NCI-H2196 (cell line): ENCODE measurements around the gene EPX.

Source experiments
- DNase-seq: peaks from one replicate; lab custom pipeline; 2025; ENCODE audit not compliant: unreplicated experiment; lab: John Stamatoyannopoulos, UW

The EPX gene

DNA sequence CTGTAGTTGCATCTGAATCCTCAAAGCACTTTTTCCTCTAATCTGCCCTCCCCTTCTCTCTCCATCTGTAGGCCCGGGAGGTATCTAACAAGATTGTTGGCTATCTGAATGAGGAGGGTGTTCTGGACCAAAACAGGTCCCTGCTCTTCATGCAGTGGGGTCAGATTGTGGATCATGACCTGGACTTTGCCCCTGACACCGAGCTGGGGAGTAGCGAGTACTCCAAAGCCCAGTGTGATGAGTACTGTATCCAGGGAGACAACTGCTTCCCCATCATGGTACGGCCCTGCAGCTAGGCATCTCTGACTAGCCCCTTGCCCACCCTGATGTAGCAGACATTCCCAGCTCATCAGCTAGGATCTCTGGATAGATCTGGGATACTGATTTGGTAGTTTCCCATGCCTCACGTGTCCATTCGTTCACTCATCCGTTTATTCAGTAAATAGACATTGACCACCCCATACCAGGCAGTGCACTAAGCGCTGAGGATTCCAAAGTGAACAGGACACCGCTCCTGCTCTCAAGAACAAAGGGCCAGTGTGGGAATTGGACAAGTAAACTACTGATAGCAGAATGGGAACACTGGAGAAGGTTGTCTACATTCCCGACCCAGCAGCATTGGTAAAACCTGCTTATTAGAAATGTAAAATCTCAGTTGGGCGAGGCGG, 58.0 kb downstream of the EPX start:
- no peak for DNase-seq

GRCh38 chr17:58252141-58252540, 59.6 kb downstream of the EPX start:
- no peak for DNase-seq

- DNase-seq: no peak
Measured at GRCh38 chr17:58253082-58253481, 60.6 kb downstream of the EPX start.
